Measurements from ENCODE around the gene PRKCG. TPM values are rescaled to one million over a fixed set of nuclear protein-coding genes. Genes with fewer than 3 reads are reported as not detected.
"Not testable (repeated sequence)": the region's sequence is repeated elsewhere in the genome, so short reads cannot be mapped to it uniquely, and the experiment has no call there.

Gene PRKCG
- total RNA-seq, 1 experiment from 2014 or later: 1.7 TPM

- H3K27me3 Mint-ChIP-seq (ENCODE audit: insufficient read depth, unreplicated experiment): no peaks in the 10 kb centered on the region
- TF ChIP-seq CTCF (IDR thresholded peaks at IDR 0.05; ENCODE audit: insufficient read depth in 1 of 2, low read depth in 1 of 2, low read length in 1 of 2, severe bottlenecking in 1 of 2, unreplicated experiment in 1 of 2): peak in 1 of 2 experiments; percentile 25
- intact Hi-C loops (cut with micrococcal nuclease; ENCODE audit: unreplicated experiment): loop anchor here (1.0 to 5.0 kb wide), 2 partner anchors 10 to 268 kb away; partner anchors contain the start of gene CNOT3
- peaks cover 3% of the 10 kb centered on the region for H3K36me3 ChIP-seq (ENCODE audit: control insufficient read depth, insufficient read depth, low read length)
- H3K27me3 ChIP-seq (replicated peaks; ENCODE audit: control insufficient read depth, insufficient read depth, low read length): no peaks in the 10 kb centered on the region
- peaks cover 29% of the 10 kb centered on the region for H3K4me1 ChIP-seq
- ChIA-PET POLR2A (interaction anchor here (0.8 to 2.4 kb wide), 3 partner anchors 10 to 268 kb away, joined by 4 to 37 read pairs (median 26); partner anchors contain the start of genes CNOT3 and PRKCG), CTCF (interaction anchor here (0.9 to 2.8 kb wide), 4 partner anchors 10 to 161 kb away, joined by 3 to 29 read pairs (median 9); partner anchors contain the start of gene PRKCG)
- peak overlapping the region; percentile 100 for H3K27ac Mint-ChIP-seq (ENCODE audit: unreplicated experiment)
- peaks cover 73% of the 10 kb centered on the region for H3K36me3 Mint-ChIP-seq (ENCODE audit: insufficient read depth, unreplicated experiment)
- H3K4me1 Mint-ChIP-seq (ENCODE audit: low read depth, unreplicated experiment): peaks cover 40% of the 10 kb centered on the region
- no peaks in the 10 kb centered on the region for H3K9me3 ChIP-seq
- DNase-seq: peak; percentile 91 to 95
- H3K9me3 Mint-ChIP-seq (ENCODE audit: unreplicated experiment): no peaks in the 10 kb centered on the region
- H3K4me3 ChIP-seq (ENCODE audit: low read depth, low read length): peak overlapping the region; percentile 99
- peak overlapping the region; percentile 97 for H3K4me3 Mint-ChIP-seq (ENCODE audit: unreplicated experiment)
- no TSS peak for BruUV-seq (replicated peaks)
Observed at GRCh38 chr19:53868892-53869804, 12.8 kb upstream of the PRKCG start.

- Mint-ChIP-seq H3K36me3 (ENCODE audit: insufficient read depth, unreplicated experiment) (peaks cover 79% of the 10 kb centered on the region), H3K27ac (ENCODE audit: unreplicated experiment) (peak overlapping the region; percentile 100), H3K4me3 (ENCODE audit: unreplicated experiment) (peak overlapping the region; percentile 97), H3K4me1 (ENCODE audit: low read depth, unreplicated experiment) (peaks cover 40% of the 10 kb centered on the region)
- CTCF ChIA-PET; H3K9me3 ChIP-seq; DNase-seq; H3K27me3 ChIP-seq (replicated peaks; ENCODE audit: control insufficient read depth, insufficient read depth, low read length); H3K36me3 ChIP-seq (ENCODE audit: control insufficient read depth, insufficient read depth, low read length); H3K27me3 Mint-ChIP-seq (ENCODE audit: insufficient read depth, unreplicated experiment); H3K9me3 Mint-ChIP-seq (ENCODE audit: unreplicated experiment); POLR2A ChIA-PET; BruUV-seq (replicated peaks): not testable (repeated sequence)
- intact Hi-C loops (cut with micrococcal nuclease; ENCODE audit: unreplicated experiment): loop anchor here (1.0 to 5.0 kb wide), 2 partner anchors 9 to 267 kb away; partner anchors contain the start of gene CNOT3
- Histone ChIP-seq H3K4me1 (peaks cover 21% of the 10 kb centered on the region), H3K4me3 (ENCODE audit: low read depth, low read length) (peak overlapping the region; percentile 99)
Observed at GRCh38 chr19:53869805-53870484, 12.1 kb upstream of the PRKCG start.

GRCh38 chr19:53870485-53870844 is 11.5 kb upstream of the PRKCG start:
- no peaks in the 10 kb centered on the region for H3K9me3 Mint-ChIP-seq (ENCODE audit: unreplicated experiment)
- no peak overlapping the region for H3K27ac Mint-ChIP-seq (ENCODE audit: unreplicated experiment)
- POLR2A ChIA-PET: no interaction called here
- intact Hi-C loops (cut with micrococcal nuclease; ENCODE audit: unreplicated experiment): no loop called here
- DNase-seq: no peak
- Histone ChIP-seq H3K4me3 (ENCODE audit: low read depth, low read length) (no peak overlapping the region), H3K9me3 (no peaks in the 10 kb centered on the region), H3K36me3 (ENCODE audit: control insufficient read depth, insufficient read depth, low read length) (peaks cover 3% of the 10 kb centered on the region), H3K4me1 (peaks cover 16% of the 10 kb centered on the region), H3K27me3 (replicated peaks; ENCODE audit: control insufficient read depth, insufficient read depth, low read length) (no peaks in the 10 kb centered on the region)
- no peaks in the 10 kb centered on the region for H3K27me3 Mint-ChIP-seq (ENCODE audit: insufficient read depth, unreplicated experiment)
- peak overlapping the region; percentile 24 for H3K4me3 Mint-ChIP-seq (ENCODE audit: unreplicated experiment)
- peaks cover 37% of the 10 kb centered on the region for H3K4me1 Mint-ChIP-seq (ENCODE audit: low read depth, unreplicated experiment)
- peaks cover 80% of the 10 kb centered on the region for H3K36me3 Mint-ChIP-seq (ENCODE audit: insufficient read depth, unreplicated experiment)
- no TSS peak for BruUV-seq (replicated peaks)
- TF ChIP-seq CTCF (IDR thresholded peaks at IDR 0.05; ENCODE audit: insufficient read depth in 1 of 2, low read depth in 1 of 2, low read length in 1 of 2, severe bottlenecking in 1 of 2, unreplicated experiment in 1 of 2): no peak
- CTCF ChIA-PET: no interaction called here

Data from Caco-2 (cell line).